Raji (cell line): ENCODE data around the gene EIF2B1.
A peak's percentile ranks its signal among the peaks of the same experiment; 100 is the strongest.

Source experiments
- POLR2A ChIP-seq: IDR thresholded peaks from 2 replicates; pipeline ENCODE4 v1.6.1; 2011; ENCODE audit warnings: low read depth, low read length, control low read depth; ENCODE audit not compliant: insufficient read depth

Gene EIF2B1

DNA sequence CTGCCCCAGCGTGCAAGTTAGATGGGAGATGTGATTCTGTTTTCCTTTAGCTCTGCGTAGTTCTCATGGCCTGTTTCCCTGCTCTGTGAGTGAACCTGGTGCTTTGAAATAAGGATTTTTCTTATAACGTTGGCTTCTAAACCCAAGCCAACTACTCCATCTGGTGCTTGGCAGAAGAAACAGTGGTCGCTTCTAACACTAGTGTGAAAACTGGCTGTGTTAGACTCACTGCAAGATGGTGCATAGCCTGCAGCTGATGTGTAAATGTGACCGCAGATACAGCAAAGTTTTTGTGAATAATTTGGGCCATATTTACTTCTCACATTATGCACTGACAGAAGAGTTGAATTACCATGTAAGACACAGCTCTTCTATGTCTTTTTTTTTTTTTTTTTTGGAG lies 12.4 kb upstream of the EIF2B1 start:
- TF ChIP-seq POLR2A: no peak

DNA sequence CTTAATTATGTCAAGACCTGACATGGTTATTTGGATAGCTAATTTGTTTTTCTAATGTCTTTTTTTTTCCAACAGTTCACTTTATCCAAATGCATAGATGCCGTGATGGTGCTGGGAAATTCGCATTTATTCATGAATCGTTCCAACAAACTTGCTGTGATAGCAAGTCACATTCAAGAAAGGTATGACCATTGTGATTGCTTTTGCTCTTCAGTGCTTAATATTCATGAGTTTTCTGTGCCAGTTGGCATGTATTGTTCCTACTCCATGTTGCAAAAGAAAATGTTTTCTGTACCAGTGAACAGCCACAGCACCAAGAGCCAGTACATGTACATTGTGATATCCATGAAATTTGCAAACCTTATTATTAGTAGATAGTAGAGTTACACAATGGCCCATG lies 11.9 kb upstream of the EIF2B1 start:
- TF ChIP-seq POLR2A: no peak

DNA sequence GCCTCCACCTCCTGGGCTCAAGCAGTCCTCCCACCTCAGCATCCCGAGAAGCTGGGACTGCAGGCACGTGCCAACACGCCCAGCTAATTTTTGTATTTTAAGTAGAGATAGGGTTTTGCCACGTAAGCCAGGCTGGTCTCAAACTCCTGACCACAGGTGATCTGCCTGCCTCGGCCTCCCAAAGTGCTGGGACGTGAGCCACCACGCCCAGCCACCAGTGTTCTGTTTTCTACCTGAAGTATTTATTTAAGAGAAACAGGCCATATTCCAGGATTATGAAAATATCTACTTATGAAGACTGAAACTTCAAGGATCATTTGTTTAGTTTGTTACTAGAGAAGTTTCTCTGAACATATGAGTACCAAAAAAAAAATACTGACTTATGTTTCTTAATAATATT lies 10.4 kb upstream of the EIF2B1 start:
- no peak for TF ChIP-seq POLR2A

DNA sequence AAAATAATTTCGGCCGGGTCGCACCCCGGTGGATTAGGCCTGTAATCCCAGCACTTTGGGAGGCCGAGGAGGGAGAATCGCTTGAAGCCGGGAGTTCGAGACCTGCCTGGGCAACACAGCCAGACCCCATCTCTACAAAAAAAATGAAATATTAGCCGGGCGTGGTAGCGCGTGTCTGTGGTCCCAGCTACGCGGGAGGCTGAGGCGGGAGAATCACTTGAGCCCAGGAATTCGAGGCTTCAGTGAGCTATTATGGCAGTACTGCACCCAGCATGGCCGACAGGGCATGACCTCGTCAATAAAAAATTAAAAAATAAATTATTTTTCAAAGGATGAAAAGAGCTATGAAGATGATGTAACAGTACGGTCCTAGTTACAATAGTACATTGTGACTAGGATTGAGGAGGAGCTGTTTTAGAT lies 666 bp upstream of the EIF2B1 start:
- no peak for TF ChIP-seq POLR2A

DNA sequence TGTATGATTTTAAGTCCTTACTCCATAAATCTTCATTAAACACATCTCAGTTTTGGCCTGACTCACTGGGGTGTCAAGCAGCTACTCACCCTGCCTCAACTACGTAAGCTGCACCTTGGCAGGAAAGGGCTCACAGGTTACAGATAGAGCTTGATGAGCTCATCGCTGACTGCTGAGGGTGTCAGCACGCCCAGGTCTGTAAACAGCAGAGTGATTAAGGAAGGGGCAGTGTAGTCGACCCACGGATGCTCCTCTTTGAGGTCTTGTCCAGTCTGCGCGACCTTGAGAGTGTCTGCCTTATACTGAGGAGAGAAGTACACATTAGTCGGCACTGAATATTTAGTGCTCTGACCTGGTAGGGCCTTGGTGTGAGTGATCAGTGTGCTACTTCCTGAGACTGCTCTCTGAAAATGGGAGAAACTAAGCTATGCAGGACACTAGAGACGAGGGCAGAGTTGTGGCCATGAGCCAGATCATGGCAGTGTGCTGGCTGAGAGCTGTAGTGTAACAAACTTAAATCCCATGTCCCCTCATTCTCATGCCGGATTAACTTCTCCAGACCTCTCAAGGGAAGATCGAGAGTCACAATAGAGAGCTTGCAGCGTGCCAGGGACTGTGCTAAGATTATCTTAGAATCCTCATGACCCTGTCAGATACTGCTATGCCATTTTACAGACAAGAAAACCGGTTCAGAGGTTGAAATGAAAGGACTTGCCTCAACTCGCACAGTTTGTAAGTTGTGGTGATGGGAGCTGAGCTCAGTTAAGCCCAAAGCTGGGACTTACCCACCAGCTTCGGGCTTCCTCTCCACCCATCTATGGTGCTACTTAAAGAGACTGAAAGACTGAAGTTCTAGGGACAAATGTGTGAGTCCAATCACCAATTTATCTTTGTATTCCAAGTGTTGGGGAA lies 11.6 kb downstream of the EIF2B1 start:
- no peak for TF ChIP-seq POLR2A

DNA sequence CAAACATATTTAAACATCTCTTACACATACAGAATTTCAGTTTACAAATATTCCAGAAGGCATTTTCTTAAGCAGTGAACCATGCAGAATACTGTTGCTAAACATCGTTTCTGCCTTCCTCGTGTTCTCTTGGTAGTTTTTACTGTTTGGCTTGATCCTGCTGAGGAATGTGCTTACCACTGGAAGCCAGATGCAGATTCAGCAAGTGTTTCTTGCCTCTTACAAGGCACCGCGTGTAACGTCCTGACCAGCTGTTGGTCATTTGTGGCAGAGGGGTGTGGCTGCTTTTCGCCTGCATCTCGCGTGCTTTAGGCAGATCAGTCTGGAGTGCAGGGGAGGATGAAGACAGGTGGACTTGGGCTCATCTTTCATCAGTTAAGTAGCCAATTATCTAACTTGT lies 12.4 kb downstream of the EIF2B1 start:
- no peak for TF ChIP-seq POLR2A

DNA sequence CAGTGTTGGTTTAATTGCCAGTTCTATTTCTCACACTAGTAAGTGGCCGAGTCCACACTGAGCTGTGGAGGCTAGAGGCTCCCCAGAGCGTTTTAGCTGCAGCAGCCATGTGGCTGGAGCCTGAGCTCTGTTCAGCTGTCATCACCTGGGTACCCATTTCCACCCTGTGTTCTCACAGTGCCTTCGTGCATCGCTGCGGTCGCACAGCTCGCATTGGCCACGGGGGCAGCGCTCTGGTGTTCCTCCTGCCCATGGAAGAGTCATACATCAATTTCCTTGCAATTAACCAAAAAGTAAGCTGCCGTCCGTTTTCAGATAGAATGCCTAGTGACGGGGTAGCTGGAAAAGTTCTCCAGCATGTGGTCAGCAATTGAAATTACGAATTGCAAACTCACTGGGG lies 15.9 kb downstream of the EIF2B1 start:
- no peak for TF ChIP-seq POLR2A

DNA sequence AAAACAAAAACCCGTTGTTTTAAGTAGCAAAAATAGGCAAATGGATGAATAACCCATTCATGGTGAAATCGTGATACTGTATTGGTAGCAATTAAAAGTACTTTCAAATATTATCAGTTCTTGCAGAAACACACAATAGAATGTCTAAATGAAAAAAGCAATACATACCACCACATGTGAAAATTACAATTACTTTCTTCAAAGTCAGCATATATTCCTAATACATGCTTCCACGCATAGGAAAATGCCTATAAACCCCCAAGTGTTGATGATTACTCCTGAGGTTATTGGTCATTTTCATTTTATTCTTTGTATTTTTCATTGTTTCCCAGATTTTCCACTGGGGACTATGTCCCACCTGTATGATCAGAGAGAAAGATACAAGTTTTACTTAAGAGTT lies 16.3 kb downstream of the EIF2B1 start:
- TF ChIP-seq POLR2A: no peak

DNA sequence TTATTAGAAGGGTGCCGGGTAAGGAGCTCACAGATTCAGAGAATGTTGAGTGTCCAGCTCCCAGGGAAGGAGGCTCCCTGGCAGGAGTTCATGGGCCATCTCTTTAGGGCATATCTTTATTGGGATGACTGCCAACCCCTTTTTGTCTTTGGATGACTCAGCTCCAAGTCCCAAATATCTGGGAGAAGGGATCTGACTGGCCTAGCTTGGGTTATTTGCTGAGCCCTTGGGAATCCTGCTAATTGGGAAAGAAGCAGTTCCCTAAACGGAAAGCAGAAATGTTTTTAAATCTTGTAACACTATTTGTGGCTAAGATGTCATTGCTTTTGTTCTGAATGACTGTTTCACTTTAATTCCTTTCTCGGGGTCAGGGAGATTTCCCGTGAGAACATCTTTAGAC lies 19.0 kb downstream of the EIF2B1 start:
- no peak for TF ChIP-seq POLR2A

DNA sequence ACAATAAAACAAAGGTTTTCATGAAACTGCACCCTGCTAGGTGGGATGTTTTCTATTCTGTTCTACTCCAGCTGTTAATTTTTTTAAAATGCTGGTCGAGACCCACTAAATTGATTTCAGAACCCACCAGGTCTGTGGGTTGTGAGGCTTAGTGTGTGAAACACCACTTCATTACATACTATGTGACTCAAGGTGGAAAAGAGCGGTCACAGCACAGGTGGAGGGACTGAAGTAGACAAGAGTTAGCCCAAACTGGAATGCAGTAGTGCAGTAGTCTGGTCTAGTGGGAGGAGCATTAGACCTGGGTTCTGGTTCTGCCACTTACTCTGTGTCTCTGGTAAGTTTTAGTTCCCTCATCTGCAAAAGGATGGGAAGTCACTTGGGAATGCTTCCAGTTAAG lies 19.4 kb downstream of the EIF2B1 start:
- TF ChIP-seq POLR2A: no peak

DNA sequence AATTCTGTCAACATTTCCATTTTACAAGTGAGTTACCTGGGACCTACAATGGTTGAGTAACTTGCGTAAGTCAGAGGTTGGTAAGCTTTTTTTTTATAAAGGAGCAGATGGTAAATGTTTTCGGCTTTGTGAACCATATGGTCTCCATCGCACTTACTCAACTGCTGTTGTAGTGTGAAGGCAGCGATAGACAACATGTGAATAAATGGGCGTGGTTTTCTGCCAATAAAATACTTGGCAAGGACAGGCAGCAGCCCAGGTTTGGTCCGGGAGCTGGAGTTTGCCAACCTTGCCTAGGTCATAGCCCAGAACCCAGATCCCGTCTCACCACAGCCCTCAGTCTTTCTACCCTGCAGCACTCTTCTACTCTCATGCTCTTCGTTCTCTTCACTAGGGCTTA lies 25.3 kb downstream of the EIF2B1 start:
- no peak for TF ChIP-seq POLR2A

DNA sequence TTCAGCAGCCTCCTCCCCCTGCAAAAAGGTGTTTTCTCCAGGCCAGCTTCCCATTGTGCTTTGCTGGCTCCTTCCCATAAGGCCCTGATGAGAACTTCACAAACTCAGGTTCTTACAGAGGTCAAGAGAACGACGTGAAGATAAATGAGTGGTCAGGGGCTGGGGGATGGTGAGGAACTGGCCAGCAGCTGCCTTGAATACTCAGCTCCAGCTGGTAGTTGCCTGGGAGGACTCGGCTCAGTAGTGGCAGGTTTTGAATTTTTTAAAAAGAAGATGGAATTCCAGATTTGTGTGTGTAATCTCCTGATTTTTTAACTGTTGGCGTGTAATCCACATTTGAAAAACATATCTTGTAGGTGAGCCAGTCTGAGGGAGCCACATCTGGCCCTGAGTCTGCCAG lies 25.7 kb downstream of the EIF2B1 start:
- TF ChIP-seq POLR2A: no peak

DNA sequence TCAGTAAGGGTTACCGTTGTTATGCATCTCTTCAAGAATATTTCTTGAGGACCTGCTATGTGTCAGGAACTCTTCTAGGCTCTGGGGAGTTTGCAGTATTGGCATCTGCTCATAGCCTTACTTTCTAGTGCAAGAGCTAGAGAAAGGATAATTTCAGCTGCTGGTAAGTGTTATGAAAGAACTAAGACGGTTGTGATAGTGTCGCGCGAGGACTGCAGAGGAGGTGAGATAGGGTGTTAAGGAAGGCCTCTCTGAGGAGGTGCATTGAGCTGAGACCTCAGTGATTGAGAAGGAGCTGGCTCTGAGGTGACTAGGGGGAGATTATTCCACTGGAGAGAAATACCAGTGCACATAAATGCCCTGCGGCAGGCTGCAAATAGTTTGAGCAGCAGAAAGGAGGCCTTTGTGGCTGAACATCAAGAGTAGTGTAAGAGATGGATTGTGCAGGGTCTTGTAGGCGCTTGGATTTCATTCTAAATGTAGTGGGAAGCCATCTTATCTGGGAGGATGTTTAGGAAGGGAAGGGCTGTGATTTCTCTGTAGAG lies 30.8 kb downstream of the EIF2B1 start:
- TF ChIP-seq POLR2A: no peak

DNA sequence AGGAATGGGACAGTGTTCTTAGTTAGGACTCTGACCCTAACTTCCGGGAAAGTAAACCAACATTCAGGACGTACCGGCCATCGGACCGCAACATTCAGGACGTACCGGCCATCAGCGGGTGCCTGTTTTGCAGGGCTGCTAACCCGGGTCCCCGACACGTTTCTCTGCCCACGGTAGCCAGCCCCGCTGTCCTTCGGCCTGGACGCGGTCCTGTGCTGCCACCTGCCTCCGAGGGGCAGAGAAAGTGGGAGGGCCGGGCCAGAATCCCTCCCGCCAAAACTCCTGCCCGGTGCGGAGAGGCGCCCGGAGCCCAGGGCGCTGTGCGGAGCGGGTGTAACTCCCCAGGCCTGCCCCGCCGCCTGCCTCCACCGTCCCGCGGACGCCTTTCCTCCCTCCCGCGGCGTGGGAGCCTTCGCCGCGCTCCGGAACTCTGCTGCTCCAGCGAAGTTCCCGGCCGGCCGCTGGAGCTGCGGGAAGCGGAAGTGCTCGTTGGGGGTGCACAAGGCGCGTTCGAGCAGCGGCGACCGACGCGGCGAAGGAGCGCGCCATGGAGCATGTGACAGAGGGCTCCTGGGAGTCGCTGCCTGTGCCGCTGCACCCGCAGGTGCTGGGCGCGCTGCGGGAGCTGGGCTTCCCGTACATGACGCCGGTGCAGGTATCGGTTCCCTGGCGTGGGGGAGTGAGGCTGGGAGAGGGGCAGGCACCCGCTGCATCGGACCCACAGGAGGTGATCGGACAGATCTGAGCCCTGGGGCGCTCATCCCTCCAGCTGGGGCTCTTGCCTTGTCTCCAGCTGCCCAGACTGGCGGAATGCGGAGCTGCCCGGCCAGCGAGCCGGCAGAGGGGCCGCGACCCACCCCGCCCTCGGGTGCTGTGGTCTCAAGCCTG lies 31.6 kb downstream of the EIF2B1 start, which contains the start of gene DDX55:
DDX55 (plus strand) TSS at position 498 of the 888 bp plus-strand sequence; CDS start at position 548, 50 bp downstream.
- peak; percentile 98 for TF ChIP-seq POLR2A

DNA sequence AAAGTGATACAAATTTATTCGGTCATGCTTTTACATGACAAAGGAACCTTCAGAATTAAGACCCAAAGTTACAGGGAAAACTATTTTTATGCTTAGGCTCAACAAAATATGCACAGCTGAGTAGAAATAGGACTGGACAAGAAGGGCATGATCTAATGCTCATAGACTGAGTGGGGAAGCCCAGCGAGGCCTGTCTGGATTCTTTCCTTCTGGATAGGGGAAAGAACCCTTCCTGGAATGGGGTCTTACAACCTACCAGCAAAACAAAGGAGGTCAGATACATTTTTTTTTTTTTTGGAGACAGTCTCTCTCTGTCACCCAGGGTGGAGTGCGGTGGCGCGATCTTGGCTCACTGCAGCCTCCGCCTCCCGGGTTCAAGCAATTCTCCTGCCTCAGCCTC lies 33.8 kb downstream of the EIF2B1 start:
- TF ChIP-seq POLR2A: no peak
